ENCODE measurements around the gene IL6R. TPM values are rescaled to one million over a fixed set of nuclear protein-coding genes. Genes with fewer than 3 reads are reported as not detected.

Gene IL6R
- total RNA-seq, 1 donor from 2014 or later = 0.78 TPM

DNA sequence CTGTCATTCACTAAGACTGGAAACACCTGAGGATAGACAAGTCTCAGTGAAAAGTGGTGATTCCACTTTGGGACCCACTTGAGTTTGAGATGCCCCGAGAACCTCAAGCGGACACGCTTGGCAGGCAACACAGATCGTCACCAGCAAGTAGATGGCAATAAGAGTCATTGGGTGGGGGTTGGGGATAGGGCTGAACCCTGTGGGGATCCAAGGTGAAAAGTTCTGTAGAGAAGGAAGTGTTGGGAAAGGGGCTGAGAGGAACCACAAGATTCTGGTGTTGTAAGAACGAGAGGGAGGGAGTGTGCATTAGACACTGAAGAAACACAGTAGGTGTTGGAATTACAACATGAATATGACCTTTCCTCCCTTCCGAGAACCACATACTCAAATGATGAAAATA, 51.5 kb downstream of the IL6R start:
- H3K27ac Mint-ChIP-seq = no peak overlapping the region
- no peaks in the 10 kb centered on the region for H3K36me3 Mint-ChIP-seq
- peaks cover 21% of the 10 kb centered on the region for H3K27me3 Mint-ChIP-seq (ENCODE audit: low read depth)
- TF ChIP-seq, protein P1, sequence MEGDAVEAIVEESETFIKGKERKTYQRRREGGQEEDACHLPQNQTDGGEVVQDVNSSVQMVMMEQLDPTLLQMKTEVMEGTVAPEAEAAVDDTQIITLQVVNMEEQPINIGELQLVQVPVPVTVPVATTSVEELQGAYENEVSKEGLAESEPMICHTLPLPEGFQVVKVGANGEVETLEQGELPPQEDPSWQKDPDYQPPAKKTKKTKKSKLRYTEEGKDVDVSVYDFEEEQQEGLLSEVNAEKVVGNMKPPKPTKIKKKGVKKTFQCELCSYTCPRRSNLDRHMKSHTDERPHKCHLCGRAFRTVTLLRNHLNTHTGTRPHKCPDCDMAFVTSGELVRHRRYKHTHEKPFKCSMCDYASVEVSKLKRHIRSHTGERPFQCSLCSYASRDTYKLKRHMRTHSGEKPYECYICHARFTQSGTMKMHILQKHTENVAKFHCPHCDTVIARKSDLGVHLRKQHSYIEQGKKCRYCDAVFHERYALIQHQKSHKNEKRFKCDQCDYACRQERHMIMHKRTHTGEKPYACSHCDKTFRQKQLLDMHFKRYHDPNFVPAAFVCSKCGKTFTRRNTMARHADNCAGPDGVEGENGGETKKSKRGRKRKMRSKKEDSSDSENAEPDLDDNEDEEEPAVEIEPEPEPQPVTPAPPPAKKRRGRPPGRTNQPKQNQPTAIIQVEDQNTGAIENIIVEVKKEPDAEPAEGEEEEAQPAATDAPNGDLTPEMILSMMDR (IDR thresholded peaks at IDR 0.05; ENCODE audit: unreplicated experiment) = no peak
- no peaks in the 10 kb centered on the region for H3K4me1 Mint-ChIP-seq
- H3K9me3 Mint-ChIP-seq = no peaks in the 10 kb centered on the region
- H3K4me3 Mint-ChIP-seq = no peak overlapping the region
- no peak for DNase-seq (ENCODE audit: low spot score in 2 of 2, unreplicated experiment in 2 of 2)

DNA sequence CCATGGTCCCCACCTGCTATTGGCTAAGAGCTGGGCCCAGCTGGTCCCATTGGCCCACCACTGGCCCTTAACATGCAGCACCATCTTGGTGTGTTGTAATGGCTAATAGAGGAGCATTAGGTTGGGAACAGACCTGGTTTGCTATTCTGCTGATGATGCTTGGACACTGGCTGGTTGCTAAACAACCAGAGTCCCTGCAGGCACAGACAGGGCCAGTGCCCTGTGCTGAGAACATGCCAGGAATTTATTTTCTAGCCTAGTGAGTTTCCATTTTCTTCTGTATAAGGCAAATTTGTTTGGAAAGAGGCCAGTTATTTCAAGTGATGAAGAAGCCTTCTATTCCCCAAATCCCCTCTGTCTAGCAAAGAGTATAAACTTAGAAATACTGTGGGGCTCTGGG, 53.9 kb downstream of the IL6R start:
- TF ChIP-seq, protein P1 (IDR thresholded peaks at IDR 0.05; ENCODE audit: unreplicated experiment) = no peak
- no peak for DNase-seq (ENCODE audit: low spot score in 2 of 2, unreplicated experiment in 2 of 2)
- no peak overlapping the region for H3K27ac Mint-ChIP-seq
- no peaks in the 10 kb centered on the region for H3K4me1 Mint-ChIP-seq
- H3K27me3 Mint-ChIP-seq (ENCODE audit: low read depth) = peaks cover 2% of the 10 kb centered on the region
- H3K4me3 Mint-ChIP-seq = no peak overlapping the region
- no peaks in the 10 kb centered on the region for H3K9me3 Mint-ChIP-seq
- no peaks in the 10 kb centered on the region for H3K36me3 Mint-ChIP-seq

DNA sequence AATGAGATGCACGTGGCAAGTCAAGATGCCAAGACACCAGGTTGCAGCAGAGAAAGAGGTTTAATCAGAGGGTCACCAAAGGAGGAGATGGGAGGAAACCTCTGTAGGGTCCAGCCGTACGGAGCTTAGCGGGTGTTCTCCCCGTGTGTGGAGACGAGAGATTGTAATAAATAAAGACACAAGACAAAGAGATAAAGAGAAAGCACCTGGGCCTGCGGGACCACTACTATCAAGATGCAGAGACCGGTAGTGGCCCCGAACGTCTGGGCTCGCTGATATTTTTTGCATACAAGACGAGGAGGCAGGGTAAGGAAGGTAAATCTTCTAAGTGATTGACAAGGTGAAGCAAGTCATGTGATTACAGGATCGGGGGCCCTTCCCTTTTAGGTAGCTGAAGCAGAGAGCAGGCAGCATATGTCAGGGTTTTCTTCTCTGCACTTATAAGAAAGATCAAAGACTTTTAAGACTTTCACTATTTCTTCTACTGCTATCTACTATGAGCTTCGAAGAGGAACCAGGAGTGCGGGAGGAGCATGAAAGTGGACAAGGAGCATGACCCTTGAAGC, 55.6 kb downstream of the IL6R start:
- Mint-ChIP-seq H3K4me3 (no peak overlapping the region), H3K36me3 (no peaks in the 10 kb centered on the region), H3K4me1 (peaks cover under 1% of the 10 kb centered on the region), H3K9me3 (no peaks in the 10 kb centered on the region), H3K27me3 (ENCODE audit: low read depth) (peaks cover 2% of the 10 kb centered on the region), H3K27ac (no peak overlapping the region)
- no peak for DNase-seq (ENCODE audit: low spot score in 2 of 2, unreplicated experiment in 2 of 2)
- TF ChIP-seq, protein P1 (IDR thresholded peaks at IDR 0.05; ENCODE audit: unreplicated experiment) = no peak

DNA sequence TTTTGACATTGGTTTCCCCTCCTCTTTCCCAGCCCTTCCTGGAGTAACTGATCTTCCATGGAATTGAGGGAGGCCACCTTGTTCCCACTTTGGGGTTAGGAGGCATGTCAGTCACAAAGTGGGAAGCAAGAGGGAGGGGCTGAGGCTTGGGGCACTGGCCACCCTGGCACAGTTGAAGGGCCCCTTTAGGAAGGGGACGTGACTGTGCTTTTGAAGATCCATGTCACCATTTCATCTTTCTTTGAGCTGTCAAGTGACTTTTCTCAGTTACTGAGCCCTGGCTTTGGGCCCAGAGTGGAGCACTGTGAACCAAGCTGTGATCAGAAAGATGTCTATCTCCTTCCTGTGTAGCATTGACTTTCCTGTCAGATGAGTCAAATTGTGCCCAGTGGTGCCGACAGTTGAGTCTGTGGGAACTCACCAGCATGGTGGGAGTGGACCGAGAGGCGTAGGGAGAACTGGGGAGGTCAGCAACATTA, 58.4 kb downstream of the IL6R start:
- H3K4me1 Mint-ChIP-seq = peaks cover 6% of the 10 kb centered on the region
- DNase-seq (ENCODE audit: low spot score in 2 of 2, unreplicated experiment in 2 of 2) = no peak
- no peaks in the 10 kb centered on the region for H3K27me3 Mint-ChIP-seq (ENCODE audit: low read depth)
- H3K9me3 Mint-ChIP-seq = no peaks in the 10 kb centered on the region
- no peak overlapping the region for H3K27ac Mint-ChIP-seq
- no peak overlapping the region for H3K4me3 Mint-ChIP-seq
- no peaks in the 10 kb centered on the region for H3K36me3 Mint-ChIP-seq
- TF ChIP-seq, protein P1 (IDR thresholded peaks at IDR 0.05; ENCODE audit: unreplicated experiment) = no peak

DNA sequence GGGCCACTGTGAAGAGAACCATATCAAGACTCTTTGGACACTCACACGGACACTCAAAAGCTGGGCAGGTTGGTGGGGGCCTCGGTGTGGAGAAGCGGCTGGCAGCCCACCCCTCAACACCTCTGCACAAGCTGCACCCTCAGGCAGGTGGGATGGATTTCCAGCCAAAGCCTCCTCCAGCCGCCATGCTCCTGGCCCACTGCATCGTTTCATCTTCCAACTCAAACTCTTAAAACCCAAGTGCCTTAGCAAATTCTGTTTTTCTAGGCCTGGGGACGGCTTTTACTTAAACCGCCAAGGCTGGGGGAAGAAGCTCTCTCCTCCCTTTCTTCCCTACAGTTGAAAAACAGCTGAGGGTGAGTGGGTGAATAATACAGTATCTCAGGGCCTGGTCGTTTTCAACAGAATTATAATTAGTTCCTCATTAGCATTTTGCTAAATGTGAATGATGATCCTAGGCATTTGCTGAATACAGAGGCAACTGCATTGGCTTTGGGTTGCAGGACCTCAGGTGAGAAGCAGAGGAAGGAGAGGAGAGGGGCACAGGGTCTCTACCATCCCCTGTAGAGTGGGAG, 60.6 kb downstream of the IL6R start:
- Mint-ChIP-seq H3K4me3 (no peak overlapping the region), H3K36me3 (no peaks in the 10 kb centered on the region), H3K4me1 (peaks cover 6% of the 10 kb centered on the region), H3K27ac (peak overlapping the region; percentile 28), H3K27me3 (ENCODE audit: low read depth) (no peaks in the 10 kb centered on the region), H3K9me3 (no peaks in the 10 kb centered on the region)
- DNase-seq (ENCODE audit: low spot score in 2 of 2, unreplicated experiment in 2 of 2) = no peak
- TF ChIP-seq, protein P1 (IDR thresholded peaks at IDR 0.05; ENCODE audit: unreplicated experiment) = no peak

Data from mesothelial cell of epicardium (in vitro differentiated cells).